Lower lobe of right lung (tissue), 2 donors: ENCODE data around the gene CSMD2. TPM values are rescaled to one million over a fixed set of nuclear protein-coding genes. Genes with fewer than 3 reads are reported as not detected.

ENCODE experiments used
- ATAC-seq, 2 donors: fragments of 200-7000 bp; cut with Tn5 transposase; one replicate each; pipeline ENCODE4 v1.9.1; 2020 to 2022; ENCODE audit warnings: mild to moderate bottlenecking in 2 of 2, moderate library complexity in 2 of 2
- DNase-seq: peaks from one replicate; pipeline ENCODE4 v3.0.0-alpha.2; 2020
- H3K27ac ChIP-seq: fragments of 200-600 bp; one replicate; pipeline ENCODE4 v1.8.0; 2022
- H3K27me3 ChIP-seq: fragments of 200-600 bp; one replicate; pipeline ENCODE4 v1.8.0; 2022; ENCODE audit warnings: low read depth
- H3K36me3 ChIP-seq: fragments of 200-600 bp; one replicate; pipeline ENCODE4 v1.8.0; 2022; ENCODE audit warnings: mild to moderate bottlenecking
- H3K4me1 ChIP-seq: fragments of 200-600 bp; one replicate; pipeline ENCODE4 v1.8.0; 2022
- H3K4me3 ChIP-seq: fragments of 200-600 bp; one replicate; pipeline ENCODE4 v1.8.0; 2022; ENCODE audit warnings: mild to moderate bottlenecking
- H3K9me3 ChIP-seq: fragments of 200-600 bp; one replicate; pipeline ENCODE4 v1.8.0; 2022
- CTCF ChIP-seq: fragments of 200-600 bp; IDR thresholded peaks from one replicate; pipeline ENCODE4 v1.8.0; 2022; ENCODE audit warnings: antibody characterized with exemption, mild to moderate bottlenecking
- intact Hi-C: fragments of 100-400 bp; cut with DNase I; formaldehyde crosslinking; loops from one replicate; pipeline ENCODE4 v1.11.0; 2022
- total RNA-seq: library from RNA; stranded (reverse); fragmentation: NEBNext Ultra II Directional; extraction: Animal tissue kit (Norgen Biotek cat#: 25700); gene quantifications from one replicate; pipeline ENCODE4 v1.2.1, GENCODE V29; 2021
- donor health status: DM: no; HTN: yes; CAD: no; lungs with severe emphysema.

CSMD2 gene
- total RNA-seq, 1 donor from 2014 or later: 1.1 TPM

GRCh38 chr1:33624991-33625870 is 539.8 kb downstream of the CSMD2 start:
- H3K27me3 ChIP-seq: peaks cover 3% of the 10 kb centered on the region
- ATAC-seq: no peak
- no peak overlapping the region for H3K4me3 ChIP-seq
- no peak overlapping the region for H3K27ac ChIP-seq
- intact Hi-C loops: no loop called here
- H3K36me3 ChIP-seq: no peaks in the 10 kb centered on the region
- TF ChIP-seq CTCF: no peak
- no peaks in the 10 kb centered on the region for H3K9me3 ChIP-seq
- H3K4me1 ChIP-seq: no peaks in the 10 kb centered on the region
- DNase-seq: no peak

GRCh38 chr1:33624261-33624990 is 540.6 kb downstream of the CSMD2 start:
- H3K36me3 ChIP-seq: no peaks in the 10 kb centered on the region
- no peak for DNase-seq
- H3K4me1 ChIP-seq: no peaks in the 10 kb centered on the region
- H3K4me3 ChIP-seq: no peak overlapping the region
- peaks cover 3% of the 10 kb centered on the region for H3K27me3 ChIP-seq
- H3K27ac ChIP-seq: no peak overlapping the region
- ATAC-seq: peak in 1 of 2 donors; percentile 35
- no peaks in the 10 kb centered on the region for H3K9me3 ChIP-seq
- intact Hi-C loops: no loop called here
- TF ChIP-seq CTCF: no peak

- Histone ChIP-seq H3K4me3 (no peak overlapping the region), H3K27ac (no peak overlapping the region), H3K4me1 (no peaks in the 10 kb centered on the region), H3K36me3 (no peaks in the 10 kb centered on the region), H3K27me3 (peaks cover 3% of the 10 kb centered on the region), H3K9me3 (no peaks in the 10 kb centered on the region)
- intact Hi-C loops: no loop called here
- DNase-seq: no peak
- TF ChIP-seq CTCF: no peak
- no peak for ATAC-seq
Measured at GRCh38 chr1:33623811-33624210, 541.2 kb downstream of the CSMD2 start.

- Histone ChIP-seq H3K9me3 (no peaks in the 10 kb centered on the region), H3K4me3 (no peak overlapping the region), H3K27me3 (peaks cover 3% of the 10 kb centered on the region), H3K4me1 (no peaks in the 10 kb centered on the region), H3K27ac (no peak overlapping the region), H3K36me3 (no peaks in the 10 kb centered on the region)
- no peak for TF ChIP-seq CTCF
- intact Hi-C loops: no loop called here
- DNase-seq (no peak), ATAC-seq (no peak)
Measured at GRCh38 chr1:33622757-33623156, 542.3 kb downstream of the CSMD2 start.

- H3K36me3 ChIP-seq: no peaks in the 10 kb centered on the region
- H3K4me3 ChIP-seq: no peak overlapping the region
- no peaks in the 10 kb centered on the region for H3K4me1 ChIP-seq
- no peak overlapping the region for H3K27ac ChIP-seq
- TF ChIP-seq CTCF: no peak
- no peak for ATAC-seq
- DNase-seq: no peak
- intact Hi-C loops: no loop called here
- H3K9me3 ChIP-seq: no peaks in the 10 kb centered on the region
- peaks cover 17% of the 10 kb centered on the region for H3K27me3 ChIP-seq
Measured at GRCh38 chr1:33618636-33619035, 546.4 kb downstream of the CSMD2 start.
